ENCODE data around the gene KCNQ1.

DNA sequence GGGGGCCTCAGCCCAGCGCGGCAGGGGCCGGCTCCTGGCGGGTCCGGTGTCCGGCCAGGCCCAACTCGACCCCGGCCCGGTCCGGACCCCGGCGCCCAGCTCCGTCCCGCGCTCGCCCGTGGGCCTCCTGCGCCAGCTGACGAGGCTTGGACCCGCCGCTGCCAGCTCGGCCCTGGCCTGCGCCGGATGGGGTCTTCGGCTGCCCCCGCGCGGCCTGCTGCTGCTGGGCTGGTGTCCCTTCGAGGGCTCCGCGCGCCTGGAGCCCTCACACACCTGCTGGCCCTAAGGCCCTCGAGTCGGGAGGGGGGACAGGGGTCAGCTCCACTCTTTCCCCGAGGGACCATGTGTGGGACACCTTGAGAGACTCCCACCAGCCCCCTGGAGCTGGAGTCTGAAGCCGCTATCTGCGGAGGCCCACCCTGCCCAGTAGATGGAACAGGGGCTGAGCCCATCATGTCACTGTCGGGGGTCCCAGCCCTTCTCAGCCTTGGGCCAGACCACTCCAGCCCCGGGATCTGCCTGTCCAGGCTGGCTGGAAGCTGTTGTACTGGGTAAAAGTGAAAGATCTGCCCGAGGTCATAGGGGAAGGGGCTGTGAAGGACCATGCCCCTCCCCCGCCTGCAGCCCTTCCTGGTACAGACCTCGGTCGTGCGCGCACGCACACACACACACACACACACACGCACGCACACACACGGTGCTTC is 441.5 kb downstream of the KCNQ1 start:
- TF ChIP-seq POLR2A (IDR thresholded peaks at IDR 0.05; ENCODE audit: low read depth, low read length) (no peak), POLR2AphosphoS5 (IDR thresholded peaks at IDR 0.05; ENCODE audit: low read depth, low read length) (no peak), SPI1 (IDR thresholded peaks at IDR 0.05; ENCODE audit: low read depth, low read length) (no peak), TAF1 (IDR thresholded peaks at IDR 0.05; ENCODE audit: low read depth, low read length) (no peak), PAX5 (IDR thresholded peaks at IDR 0.05; ENCODE audit: insufficient read depth, low read length, severe bottlenecking) (no peak), POU2F2 (IDR thresholded peaks at IDR 0.05; ENCODE audit: low read depth, low read length) (no peak)

All from GM12891 (cell line).